ENCODE data around the gene RRBP1. TPM values are rescaled to one million over a fixed set of nuclear protein-coding genes. Genes with fewer than 3 reads are reported as not detected.

Gene RRBP1
- total and polyA plus RNA-seq, 2 donors (not counting 3 experiments of a cell fraction or from before 2014, with no cell fraction given) = 50.3 to 236 TPM

DNA sequence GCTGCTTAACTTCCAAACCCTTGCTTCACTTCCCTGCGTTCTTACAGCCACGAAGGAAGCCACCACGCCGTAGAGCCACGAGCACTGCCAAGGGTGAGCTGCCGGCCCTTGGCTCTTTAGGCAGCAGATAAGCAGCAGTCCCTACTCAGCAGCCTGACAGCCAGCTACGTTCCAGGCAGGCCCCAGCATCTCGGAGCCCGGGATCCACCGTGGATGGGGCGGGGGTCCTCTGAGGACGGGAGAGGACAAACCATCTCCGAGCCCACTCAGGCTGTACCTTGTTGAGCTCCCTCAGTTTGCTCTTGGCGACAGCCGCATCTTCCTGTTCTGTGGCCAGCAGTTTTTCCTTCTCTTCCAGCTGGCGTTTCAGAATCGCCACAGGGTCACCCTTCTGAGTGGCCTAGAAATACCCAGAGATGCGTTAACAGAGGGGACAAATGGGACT, 40.5 kb downstream of the RRBP1 start:
- peaks cover 3% of the 10 kb centered on the region for H3K4me1 ChIP-seq (ENCODE audit: control insufficient read depth, extremely low read depth, insufficient read depth, low read length)
- H3K9me1 ChIP-seq (replicated peaks; ENCODE audit: control insufficient read depth, extremely low read depth, insufficient read depth, low read length) = no peaks in the 10 kb centered on the region
- dilution Hi-C loops (cut with MboI; ENCODE audit: extremely low pct_ligation_motif_present, low sequenced_read_pairs) = no loop called here
- peaks cover 11 to 60% of the 10 kb centered on the region in 2 experiments for H3K36me3 ChIP-seq (ENCODE audit: control insufficient read depth in 2 of 2, extremely low read depth in 1 of 2, insufficient read depth in 2 of 2, low read length in 2 of 2)
- ChIA-PET CTCF (interaction anchor here (1.0 kb wide), 1 partner anchor 9 kb away, joined by 3 read pairs; no protein-coding TSS in a partner anchor), POLR2A (no interaction called here)
- H3K27ac ChIP-seq (ENCODE audit: insufficient read depth, low read depth, low read length) = no peak overlapping the region
- intact Hi-C loops (cut with micrococcal nuclease) = no loop called here
- H3K27me3 ChIP-seq (ENCODE audit: control insufficient read depth in 2 of 2, insufficient read depth in 2 of 2, low read length in 2 of 2) = no peaks in the 10 kb centered on the region
- H3K4me2 ChIP-seq (ENCODE audit: insufficient read depth, low read length) = no peak overlapping the region
- no peaks in the 10 kb centered on the region for H3K9me3 ChIP-seq (replicated peaks; ENCODE audit: control insufficient read depth, insufficient read depth, low read length)
- H3K4me3 ChIP-seq (replicated peaks in 1 of 3; ENCODE audit: insufficient read depth in 1 of 3, low read depth in 1 of 3, low read length in 3 of 3) = no peak overlapping the region
- H3K79me2 ChIP-seq (ENCODE audit: control insufficient read depth, insufficient read depth, low read length) = peaks cover 31% of the 10 kb centered on the region
- DNase-seq (ENCODE audit: low read depth, low spot score) = no peak
- H2AFZ ChIP-seq (ENCODE audit: low read depth, low read length) = no peak overlapping the region
- no peak overlapping the region for H3K9ac ChIP-seq (replicated peaks; ENCODE audit: extremely low read depth, insufficient read depth, low read length)
- TF ChIP-seq MYC (IDR thresholded peaks at IDR 0.05; ENCODE audit: low read depth, low read length) (no peak), FOS (IDR thresholded peaks at IDR 0.05; ENCODE audit: borderline replicate concordance, insufficient read depth, low read length) (no peak), JUN (IDR thresholded peaks at IDR 0.05; ENCODE audit: borderline replicate concordance, insufficient read depth, insufficient read length, low read depth) (no peak), GATA2 (IDR thresholded peaks at IDR 0.05; ENCODE audit: insufficient read depth, insufficient read length, low read depth, low read length) (no peak), POLR2AphosphoS5 (IDR thresholded peaks at IDR 0.05; ENCODE audit: insufficient read depth, low read depth, low read length) (no peak), EZH2 (IDR thresholded peaks at IDR 0.05; ENCODE audit: borderline replicate concordance, low read depth, low read length, severe bottlenecking) (no peak), POLR2A (IDR thresholded peaks at IDR 0.05; ENCODE audit: low read depth, low read length) (no peak)
- TF ChIP-seq, protein P1, sequence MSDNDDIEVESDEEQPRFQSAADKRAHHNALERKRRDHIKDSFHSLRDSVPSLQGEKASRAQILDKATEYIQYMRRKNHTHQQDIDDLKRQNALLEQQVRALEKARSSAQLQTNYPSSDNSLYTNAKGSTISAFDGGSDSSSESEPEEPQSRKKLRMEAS (IDR thresholded peaks at IDR 0.05; ENCODE audit: insufficient read depth, insufficient read length) = no peak
- TF ChIP-seq, protein P2, sequence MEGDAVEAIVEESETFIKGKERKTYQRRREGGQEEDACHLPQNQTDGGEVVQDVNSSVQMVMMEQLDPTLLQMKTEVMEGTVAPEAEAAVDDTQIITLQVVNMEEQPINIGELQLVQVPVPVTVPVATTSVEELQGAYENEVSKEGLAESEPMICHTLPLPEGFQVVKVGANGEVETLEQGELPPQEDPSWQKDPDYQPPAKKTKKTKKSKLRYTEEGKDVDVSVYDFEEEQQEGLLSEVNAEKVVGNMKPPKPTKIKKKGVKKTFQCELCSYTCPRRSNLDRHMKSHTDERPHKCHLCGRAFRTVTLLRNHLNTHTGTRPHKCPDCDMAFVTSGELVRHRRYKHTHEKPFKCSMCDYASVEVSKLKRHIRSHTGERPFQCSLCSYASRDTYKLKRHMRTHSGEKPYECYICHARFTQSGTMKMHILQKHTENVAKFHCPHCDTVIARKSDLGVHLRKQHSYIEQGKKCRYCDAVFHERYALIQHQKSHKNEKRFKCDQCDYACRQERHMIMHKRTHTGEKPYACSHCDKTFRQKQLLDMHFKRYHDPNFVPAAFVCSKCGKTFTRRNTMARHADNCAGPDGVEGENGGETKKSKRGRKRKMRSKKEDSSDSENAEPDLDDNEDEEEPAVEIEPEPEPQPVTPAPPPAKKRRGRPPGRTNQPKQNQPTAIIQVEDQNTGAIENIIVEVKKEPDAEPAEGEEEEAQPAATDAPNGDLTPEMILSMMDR (IDR thresholded peaks at IDR 0.05; ENCODE audit: extremely low read depth in 1 of 2, insufficient read depth in 1 of 2, low read depth in 1 of 2, low read length in 2 of 2) = no peak
- BruUV-seq (replicated peaks) = no TSS peak
- no peaks in the 10 kb centered on the region for H4K20me1 ChIP-seq (replicated peaks; ENCODE audit: control insufficient read depth, extremely low read depth, insufficient read depth, low read length)
- FAIRE-seq = no peak
